ENCODE measurements around the gene SHCBP1L.

DNA sequence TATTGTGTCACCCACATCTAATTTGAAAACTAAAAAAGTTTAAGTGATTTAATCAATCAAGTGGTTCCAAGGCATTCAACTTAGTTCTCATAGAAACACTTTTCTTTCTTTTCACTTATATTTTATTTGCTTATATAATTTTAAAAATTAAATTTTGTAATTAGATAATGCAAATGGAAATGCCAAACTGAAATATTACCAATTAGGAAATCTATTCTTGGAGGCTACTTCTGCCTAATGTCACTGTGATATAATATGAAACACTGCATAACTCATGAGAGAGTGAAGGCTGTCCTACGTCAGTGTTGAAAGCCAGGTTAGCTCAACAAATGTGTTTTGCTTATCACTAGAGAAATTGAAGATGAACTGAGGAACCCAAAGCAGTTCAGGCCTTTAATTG, 18.3 kb upstream of the SHCBP1L start:
- no peak for TF ChIP-seq EZH2phosphoT487 (IDR thresholded peaks at IDR 0.05; ENCODE audit: low read length)
- TF ChIP-seq, protein P1, sequence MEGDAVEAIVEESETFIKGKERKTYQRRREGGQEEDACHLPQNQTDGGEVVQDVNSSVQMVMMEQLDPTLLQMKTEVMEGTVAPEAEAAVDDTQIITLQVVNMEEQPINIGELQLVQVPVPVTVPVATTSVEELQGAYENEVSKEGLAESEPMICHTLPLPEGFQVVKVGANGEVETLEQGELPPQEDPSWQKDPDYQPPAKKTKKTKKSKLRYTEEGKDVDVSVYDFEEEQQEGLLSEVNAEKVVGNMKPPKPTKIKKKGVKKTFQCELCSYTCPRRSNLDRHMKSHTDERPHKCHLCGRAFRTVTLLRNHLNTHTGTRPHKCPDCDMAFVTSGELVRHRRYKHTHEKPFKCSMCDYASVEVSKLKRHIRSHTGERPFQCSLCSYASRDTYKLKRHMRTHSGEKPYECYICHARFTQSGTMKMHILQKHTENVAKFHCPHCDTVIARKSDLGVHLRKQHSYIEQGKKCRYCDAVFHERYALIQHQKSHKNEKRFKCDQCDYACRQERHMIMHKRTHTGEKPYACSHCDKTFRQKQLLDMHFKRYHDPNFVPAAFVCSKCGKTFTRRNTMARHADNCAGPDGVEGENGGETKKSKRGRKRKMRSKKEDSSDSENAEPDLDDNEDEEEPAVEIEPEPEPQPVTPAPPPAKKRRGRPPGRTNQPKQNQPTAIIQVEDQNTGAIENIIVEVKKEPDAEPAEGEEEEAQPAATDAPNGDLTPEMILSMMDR (IDR thresholded peaks at IDR 0.05; ENCODE audit: low read length), result no peak

Data from MM.1S (cell line).